ENCODE data around the gene ATG14.
"Not testable (repeated sequence)": the region's sequence is repeated elsewhere in the genome, so short reads cannot be mapped to it uniquely, and the experiment has no call there.

The ATG14 gene

GRCh38 chr14:55383541-55384140 lies 28.0 kb downstream of the ATG14 start:
- DNase-seq = no peak

- not testable (repeated sequence) for DNase-seq
Measured at GRCh38 chr14:55383056-55383466, 28.6 kb downstream of the ATG14 start.

DNA sequence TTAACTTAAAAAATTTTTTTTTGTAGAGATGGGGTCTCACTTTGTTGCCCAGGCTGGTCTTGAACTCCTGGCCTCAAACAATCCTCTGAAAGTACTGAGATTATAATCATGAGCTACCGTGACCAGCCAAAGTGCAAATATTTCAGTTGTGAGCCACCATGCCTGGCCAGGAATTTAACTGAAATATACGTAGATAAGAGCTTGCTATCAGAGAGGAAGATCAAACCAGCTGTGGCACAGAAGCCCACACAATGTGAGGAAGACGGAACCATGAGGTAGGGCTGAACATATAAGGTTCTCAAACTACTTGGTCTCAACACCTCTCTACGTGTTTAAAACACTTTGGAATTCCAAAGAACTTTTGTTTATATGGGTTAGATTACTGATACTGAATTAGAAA lies 29.1 kb downstream of the ATG14 start:
- no peak for DNase-seq

GRCh38 chr14:55381561-55381960 lies 30.1 kb downstream of the ATG14 start:
- DNase-seq = no peak

GRCh38 chr14:55381040-55381439 lies 30.6 kb downstream of the ATG14 start:
- DNase-seq = no peak

GRCh38 chr14:55377236-55377635 lies 34.4 kb downstream of the ATG14 start:
- DNase-seq = no peak

- DNase-seq = no peak
Measured at GRCh38 chr14:55374771-55375170, 36.9 kb downstream of the ATG14 start.

- DNase-seq = peak; percentile 81
Measured at GRCh38 chr14:55373784-55374705, 37.6 kb downstream of the ATG14 start.

GRCh38 chr14:55372825-55373224 lies 38.8 kb downstream of the ATG14 start:
- DNase-seq = no peak

- DNase-seq = no peak
Measured at GRCh38 chr14:55372423-55372822, 39.2 kb downstream of the ATG14 start.

DNA sequence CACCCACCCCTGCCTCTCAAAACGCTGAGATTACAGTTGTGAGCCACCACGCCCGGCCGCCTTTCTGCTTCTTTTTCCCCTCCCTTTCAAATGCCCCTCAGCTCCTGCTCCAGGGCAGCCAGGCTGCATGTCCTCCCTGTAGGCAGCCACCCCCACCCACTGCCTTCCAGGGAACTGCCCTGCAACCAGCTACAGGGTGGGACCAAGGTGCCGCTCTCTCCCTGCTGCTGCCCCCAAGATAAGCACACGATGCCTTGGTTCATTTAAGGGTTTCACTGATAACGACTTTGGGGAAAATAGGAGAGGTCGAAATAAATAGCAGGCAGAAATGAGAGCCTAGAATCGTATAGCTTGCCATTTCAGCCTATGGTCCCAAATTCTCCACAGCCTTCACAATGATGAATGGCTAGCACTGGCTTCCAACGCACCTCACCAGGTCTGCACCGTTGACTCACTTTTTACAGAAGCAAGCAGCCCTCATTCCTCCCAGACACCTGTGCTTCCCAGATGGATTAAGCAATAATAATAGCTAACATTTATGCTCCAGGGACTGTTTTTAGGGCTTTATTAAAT lies 40.7 kb downstream of the ATG14 start:
- DNase-seq = no peak

GRCh38 chr14:55366271-55366670 lies 45.4 kb downstream of the ATG14 start:
- no peak for DNase-seq

DNA sequence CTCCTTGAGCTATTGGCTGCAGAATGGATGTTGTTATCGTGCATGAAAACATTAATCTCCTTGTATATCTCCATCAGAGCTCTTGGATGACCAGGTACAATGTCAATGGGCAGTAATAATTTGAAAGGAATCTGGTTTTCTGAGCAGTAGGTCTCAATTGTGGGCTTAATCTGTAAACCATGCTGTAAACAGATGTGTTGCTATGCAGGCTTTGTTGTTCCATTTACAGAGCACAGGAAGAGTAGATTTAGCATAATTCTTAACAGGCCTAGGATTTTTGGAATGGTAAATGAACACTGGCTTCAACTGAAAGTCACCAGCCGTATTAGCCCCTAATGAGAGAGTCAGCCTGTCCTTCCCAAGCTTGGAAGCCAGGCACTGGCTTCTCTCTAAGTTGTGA lies 50.4 kb downstream of the ATG14 start:
- no peak for DNase-seq

GRCh38 chr14:55359307-55359706 lies 52.3 kb downstream of the ATG14 start:
- no peak for DNase-seq

- no peak for DNase-seq
Measured at GRCh38 chr14:55356913-55357312, 54.7 kb downstream of the ATG14 start.

- no peak for DNase-seq
Measured at GRCh38 chr14:55355922-55356321, 55.7 kb downstream of the ATG14 start.

DNA sequence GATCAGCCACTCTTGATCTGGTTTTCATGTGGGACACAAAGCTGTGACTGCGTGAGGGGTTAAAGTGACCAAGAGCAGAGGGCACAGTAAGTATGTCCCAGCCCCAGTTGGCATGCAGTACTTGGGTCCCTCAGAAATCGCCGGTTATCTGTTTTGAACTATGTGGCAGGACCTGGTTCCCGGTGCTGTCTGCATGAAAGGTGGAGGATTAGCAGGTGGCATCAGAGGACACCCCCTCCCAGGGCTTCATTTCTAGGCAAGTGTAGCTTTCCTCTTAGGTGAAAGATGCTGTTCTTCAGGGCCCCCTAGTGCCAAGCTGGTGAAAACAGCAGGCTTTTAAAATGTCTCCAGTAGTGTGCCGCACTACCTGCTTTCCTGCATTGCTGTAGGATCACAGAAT lies 57.1 kb downstream of the ATG14 start:
- DNase-seq = peak; percentile 67

DNA sequence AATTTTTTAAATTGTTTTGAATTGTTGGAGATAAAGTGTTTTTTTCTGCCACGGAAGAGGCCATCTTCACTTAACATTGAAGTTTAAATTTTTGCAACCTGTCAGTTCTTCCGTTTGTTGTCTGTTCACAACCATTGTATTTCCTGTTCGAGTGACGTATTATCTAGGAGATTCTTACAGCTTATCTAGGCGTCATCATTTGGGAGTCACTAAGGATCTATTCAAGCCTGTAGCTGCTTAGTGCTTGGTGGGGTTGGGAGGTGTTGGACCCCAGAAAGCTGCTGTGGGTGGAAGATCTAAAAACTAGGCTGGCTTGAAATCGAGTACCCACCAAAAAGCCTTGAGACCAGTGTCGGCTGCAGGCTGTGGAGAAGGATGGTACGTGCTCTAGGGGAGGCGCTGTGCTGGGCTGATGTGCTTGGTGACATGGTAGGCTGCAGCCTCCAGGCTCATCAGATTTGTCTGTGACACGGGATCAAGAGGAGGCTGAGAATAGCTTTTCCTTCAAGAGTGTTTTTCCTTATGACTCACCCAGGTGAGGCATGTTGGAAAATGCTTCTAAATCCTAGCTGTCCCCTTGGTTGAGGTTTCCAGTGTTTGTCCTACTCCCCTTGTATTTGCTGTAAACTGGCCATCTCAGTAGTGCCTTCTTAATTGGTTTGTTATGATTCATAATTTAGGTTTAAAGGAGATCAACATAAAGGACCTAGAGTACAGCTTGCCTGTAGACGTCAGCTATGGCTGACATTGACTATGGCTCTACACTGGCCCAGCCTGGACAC lies 57.8 kb downstream of the ATG14 start:
- DNase-seq = no peak

DNA sequence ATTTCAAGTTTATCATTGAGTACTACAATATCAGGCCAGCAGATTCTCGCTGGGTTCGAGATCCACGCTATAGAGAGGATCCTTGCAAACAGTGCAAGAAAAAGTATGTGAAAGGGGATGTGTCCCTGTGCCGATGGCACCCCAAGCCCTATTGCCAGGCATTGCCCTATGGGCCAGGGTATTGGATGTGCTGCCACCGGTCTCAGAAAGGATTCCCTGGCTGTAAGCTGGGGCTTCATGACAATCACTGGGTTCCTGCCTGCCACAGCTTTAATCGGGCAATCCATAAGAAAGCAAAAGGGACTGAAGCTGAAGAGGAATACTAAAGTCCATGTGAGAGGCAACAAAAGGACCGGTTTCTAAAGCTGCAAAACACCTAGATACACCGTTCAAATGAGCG lies 59.4 kb downstream of the ATG14 start:
- DNase-seq = no peak

- no peak for DNase-seq
Measured at GRCh38 chr14:55351111-55351510, 60.5 kb downstream of the ATG14 start.

GRCh38 chr14:55350461-55350860 lies 61.2 kb downstream of the ATG14 start:
- no peak for DNase-seq

GRCh38 chr14:55349565-55349964 lies 62.1 kb downstream of the ATG14 start:
- no peak for DNase-seq

DNA sequence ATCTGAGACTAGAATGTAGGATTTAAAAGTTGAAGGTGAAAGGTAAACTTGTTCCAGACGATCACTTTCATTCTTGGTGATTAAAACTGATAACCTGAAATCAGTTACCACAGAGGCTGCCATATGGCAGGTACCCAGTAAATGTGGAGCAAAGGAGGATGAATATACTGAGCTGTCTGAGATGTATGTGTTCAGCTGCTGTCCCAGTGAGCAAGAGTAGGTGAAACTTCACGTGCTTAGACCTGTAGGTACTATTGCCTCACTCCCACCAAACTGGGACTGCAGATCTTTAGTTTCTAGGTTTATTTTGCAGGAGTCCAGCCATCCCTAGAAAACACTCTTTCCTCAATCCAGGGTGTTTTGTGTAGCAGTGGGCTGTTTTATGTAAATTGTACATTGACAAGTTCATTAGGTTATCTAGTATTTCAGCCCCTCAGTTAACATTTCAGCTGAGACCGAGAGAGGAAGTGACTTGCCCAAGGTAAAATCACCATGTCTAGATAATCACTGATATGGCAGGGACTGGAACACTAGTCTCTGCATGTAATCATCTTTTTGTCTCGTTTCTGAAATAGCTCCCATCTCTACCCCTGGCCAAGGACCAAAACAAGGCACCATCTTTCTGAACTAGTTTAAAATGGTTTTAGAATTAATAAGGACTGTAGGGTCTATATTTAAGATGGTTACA lies 62.7 kb downstream of the ATG14 start:
- DNase-seq = no peak

Data from activated CD4-positive, alpha-beta T cell treated with anti-CD3 and anti-CD28 coated beads, Interleukin-2, amount 50 U/mL, for 16 hours (primary cell).